Panc1 (cell line): ENCODE data around the gene PLCG1.

ENCODE experiments used
- CTCF ChIP-seq: fragments of 450-650 bp; IDR thresholded peaks from 2 replicates; pipeline ENCODE4 v1.5.1; 2017; ENCODE audit warnings: mild to moderate bottlenecking
- REST ChIP-seq, 2 experiments: IDR thresholded peaks; 2 replicates each; pipeline ENCODE4 v1.6.1; 2011 to 2012; ENCODE audit warnings: low read depth in 2 of 2, control low read depth in 1 of 2, low read length in 1 of 2, mild to moderate bottlenecking in 1 of 2, moderate library complexity in 1 of 2; ENCODE audit not compliant: insufficient read depth in 1 of 2

- TF ChIP-seq CTCF (no peak), REST (IDR thresholded peaks at IDR 0.05; ENCODE audit: insufficient read depth in 1 of 2, low read depth in 2 of 2, low read length in 1 of 2) (no peak)
Measured at GRCh38 chr20:41143354-41143753, 6.0 kb downstream of the PLCG1 start.
